Glomerular visceral epithelial cell (primary cell): ENCODE results near the gene POLG2.

Experiments used
- DNase-seq: peaks from one replicate; pipeline ENCODE4 v3.0.0-alpha.2; 2016; ENCODE audit errors: extremely low spot score

Gene POLG2

GRCh38 chr17:64496786-64497564, at the start of gene POLG2:
TSS of gene POLG2 (minus strand) at chr17:64497054. CDS start at chr17:64496968, 86 bp downstream.
- peak; percentile 95 for DNase-seq

GRCh38 chr17:64544742-64545141, 47.9 kb upstream of the POLG2 start:
- DNase-seq = no peak

GRCh38 chr17:64540118-64540776, 43.4 kb upstream of the POLG2 start:
- no peak for DNase-seq

- no peak for DNase-seq
Measured at GRCh38 chr17:64538508-64539130, 41.8 kb upstream of the POLG2 start.

DNA sequence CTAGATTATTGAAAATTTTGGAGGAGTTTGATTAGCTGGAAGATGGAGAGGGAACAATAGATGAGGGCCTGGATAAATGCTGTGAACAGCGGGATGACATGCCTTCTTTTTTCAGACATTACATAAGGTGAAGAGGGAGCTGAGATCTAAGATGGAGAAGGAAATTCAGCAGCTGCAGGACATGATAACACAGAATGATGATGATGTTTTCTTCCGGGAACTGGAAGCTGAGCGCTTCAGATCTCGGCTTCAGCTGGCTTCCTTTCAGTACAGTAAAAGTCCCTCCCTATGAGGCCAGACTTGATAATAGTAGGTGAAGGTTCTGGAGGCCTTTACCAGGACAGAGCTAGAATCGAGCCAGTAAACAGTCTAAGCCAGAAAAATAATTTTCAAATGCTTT, 40.6 kb upstream of the POLG2 start:
- no peak for DNase-seq

DNA sequence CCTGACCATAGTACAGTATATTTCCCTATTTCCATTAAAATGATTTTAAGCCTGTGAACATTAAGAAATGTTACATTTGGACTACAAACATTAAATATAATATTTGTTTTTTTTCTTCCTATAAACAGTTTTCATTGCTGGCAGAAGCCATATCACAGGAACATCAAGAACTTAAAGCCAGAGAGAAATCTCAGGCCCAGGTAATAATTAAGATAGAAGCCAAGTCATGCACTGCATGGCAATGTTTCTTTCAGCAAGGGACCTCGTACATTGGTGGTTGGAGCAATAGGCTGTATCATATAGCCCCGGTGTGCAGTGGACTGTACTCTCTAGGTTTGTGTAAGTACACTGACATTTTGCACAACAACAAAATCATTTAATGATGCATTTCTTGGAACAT, 40.1 kb upstream of the POLG2 start:
- no peak for DNase-seq

- DNase-seq = no peak
Measured at GRCh38 chr17:64535357-64535756, 38.5 kb upstream of the POLG2 start.

GRCh38 chr17:64534187-64534586, 37.3 kb upstream of the POLG2 start:
- peak; percentile 28 for DNase-seq

- DNase-seq = no peak
Measured at GRCh38 chr17:64533784-64534183, 36.9 kb upstream of the POLG2 start.

DNA sequence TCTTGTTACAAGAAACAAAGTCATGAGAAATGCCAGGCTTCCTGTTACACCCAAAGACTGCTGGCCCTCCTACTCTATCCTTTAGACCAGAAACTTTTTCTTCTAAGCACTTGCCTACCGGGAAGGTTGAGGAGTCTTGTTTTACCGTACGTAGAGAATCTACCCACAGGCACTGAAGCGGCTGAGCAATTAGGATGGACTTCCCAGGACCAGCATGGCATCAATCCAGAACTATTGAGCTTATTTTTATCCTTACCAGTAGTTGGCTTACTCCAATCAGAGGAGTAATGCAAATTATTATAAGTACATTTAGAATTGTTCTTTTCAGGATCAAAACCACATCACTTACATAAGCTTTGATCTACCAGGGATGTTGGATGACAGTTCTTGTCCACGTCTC, 35.6 kb upstream of the POLG2 start:
- DNase-seq = no peak

DNA sequence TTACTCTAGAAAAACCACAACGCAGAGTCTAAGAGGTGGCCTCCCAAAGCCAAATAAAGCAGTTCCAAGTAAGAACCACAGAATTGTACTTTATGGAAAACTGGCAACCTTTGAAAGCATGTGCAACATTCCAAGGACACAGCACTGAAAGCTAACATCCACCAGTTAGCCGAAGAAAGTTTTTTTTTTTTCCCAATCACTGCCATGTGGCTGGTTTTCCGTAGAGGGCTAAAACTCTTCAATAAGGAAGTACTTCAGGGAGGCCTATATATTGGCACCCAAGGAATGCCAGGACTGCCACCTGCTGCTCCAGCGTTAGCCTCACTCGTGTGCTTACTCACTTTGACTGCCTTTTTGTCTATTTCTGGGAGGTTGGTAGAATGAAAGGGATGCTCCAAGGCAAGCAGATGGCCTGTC, 35.1 kb upstream of the POLG2 start:
- DNase-seq = no peak

DNA sequence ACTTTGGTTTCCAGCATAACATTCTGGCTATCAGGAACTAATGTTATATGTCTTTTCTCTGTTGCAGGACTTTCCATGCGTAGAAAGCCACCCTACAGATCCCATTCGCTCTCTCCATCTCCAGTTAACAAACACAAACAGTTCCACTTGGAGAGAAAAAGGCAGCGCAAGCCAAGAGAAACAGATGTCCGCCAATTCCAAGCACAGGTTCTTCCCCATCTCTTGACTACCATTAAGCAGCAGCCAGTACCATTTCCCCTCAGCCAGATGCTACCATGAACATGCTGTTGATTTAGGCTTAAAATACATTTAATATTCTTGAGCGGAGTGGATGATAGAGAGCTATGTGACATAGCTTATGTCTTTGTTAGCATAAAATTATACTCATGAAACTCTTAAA, 32.4 kb upstream of the POLG2 start:
- DNase-seq = no peak

DNA sequence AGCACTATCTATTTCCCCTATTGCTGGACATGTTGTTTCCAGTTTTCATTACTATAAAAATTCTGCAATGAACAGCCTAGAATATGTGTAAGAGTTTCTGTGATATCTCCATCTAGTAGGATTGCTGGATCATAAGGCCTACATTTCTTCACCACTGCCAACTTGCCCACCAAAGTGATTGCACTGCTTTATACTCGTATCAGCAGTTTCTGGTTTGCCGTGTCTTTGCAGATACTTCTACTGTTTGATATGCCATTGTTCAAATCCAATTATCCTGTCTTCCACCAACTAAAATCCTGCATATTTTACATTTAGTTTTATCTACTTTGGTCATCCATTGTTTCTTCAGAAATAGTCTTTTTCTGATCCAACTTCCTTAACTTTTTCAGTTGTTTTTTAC, 31.1 kb upstream of the POLG2 start:
- DNase-seq = no peak

GRCh38 chr17:64520359-64520758, 23.5 kb upstream of the POLG2 start:
- DNase-seq = no peak

- no peak for DNase-seq
Measured at GRCh38 chr17:64519601-64520000, 22.7 kb upstream of the POLG2 start.

GRCh38 chr17:64515829-64516228, 19.0 kb upstream of the POLG2 start:
- DNase-seq = no peak

DNA sequence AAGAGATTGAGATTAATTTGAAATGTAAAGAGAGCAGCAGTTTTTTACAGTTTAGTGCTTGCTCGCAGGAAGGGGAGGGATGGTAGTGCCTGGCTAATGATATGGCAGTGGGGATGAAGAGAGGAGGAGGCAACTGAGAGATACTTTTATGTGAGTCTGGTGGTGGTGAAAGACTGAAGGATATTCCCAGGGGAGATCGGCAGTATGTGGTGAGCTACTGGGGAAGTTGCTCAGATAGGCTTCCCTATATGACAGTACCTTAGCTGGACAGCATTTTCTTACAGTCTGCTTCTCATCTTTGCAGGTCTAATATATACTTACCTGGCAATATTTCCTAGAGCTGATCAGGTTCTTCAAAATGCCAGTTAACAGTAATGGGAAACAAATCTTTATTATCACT, 18.6 kb upstream of the POLG2 start:
- DNase-seq = no peak

- no peak for DNase-seq
Measured at GRCh38 chr17:64509179-64509578, 12.3 kb upstream of the POLG2 start.

- no peak for DNase-seq
Measured at GRCh38 chr17:64508683-64509082, 11.8 kb upstream of the POLG2 start.

DNA sequence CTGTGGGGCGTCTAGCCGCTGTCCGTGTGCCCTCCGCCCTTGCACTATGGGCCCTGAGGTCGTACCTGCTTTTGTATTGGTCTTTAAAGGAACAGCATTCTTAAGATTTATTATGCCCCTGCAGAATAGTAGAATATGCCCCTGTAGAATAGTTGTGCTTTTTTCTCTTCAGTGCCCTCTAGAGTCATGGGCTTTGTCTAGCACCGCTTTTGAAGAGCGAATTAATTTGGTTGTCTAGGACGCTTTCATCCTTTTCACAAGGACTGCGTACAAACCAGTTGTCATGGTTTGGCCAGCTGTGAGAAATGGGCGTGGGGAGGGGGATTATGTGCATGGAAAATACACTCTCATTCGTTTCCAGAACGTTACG, 10.5 kb upstream of the POLG2 start:
- peak; percentile 62 for DNase-seq

- DNase-seq = no peak
Measured at GRCh38 chr17:64506576-64507412, 9.9 kb upstream of the POLG2 start, which contains the start of gene CEP95. TSS of gene CEP95 (plus strand) at chr17:64506977. CDS start at chr17:64507098, 121 bp downstream.

DNA sequence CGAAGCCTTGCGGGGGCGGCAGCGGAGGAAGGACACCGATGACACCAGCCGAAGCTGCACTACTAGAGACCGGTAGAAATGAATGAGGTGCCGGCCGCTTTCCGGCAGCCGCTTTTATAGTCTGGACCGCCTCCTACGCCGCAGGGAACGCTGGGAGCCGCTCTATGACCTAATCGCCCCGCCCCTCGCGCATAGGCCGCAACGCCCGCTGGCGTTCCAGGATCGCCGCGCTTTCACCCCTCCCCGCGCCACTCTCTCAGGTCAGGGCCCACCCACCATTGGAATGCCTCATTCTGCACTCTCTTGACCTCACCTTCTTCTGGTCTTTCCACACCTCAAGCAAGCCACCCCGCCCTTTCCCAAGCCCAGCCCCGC, 9.3 kb upstream of the POLG2 start, which contains the start of gene DDX5:
Gene DDX5, minus strand, starts transcription at position 89 of the 375 bp plus-strand sequence. CDS start 170 bp downstream, outside the sequence.
- DNase-seq = peak; percentile 99
